ENCODE results near the gene GALNT8. TPM values are rescaled to one million over a fixed set of nuclear protein-coding genes. Genes with fewer than 3 reads are reported as not detected.

GALNT8 gene
- total and polyA plus RNA-seq, 2 experiments from 2014 or later: 3.8 to 7.7 TPM

DNA sequence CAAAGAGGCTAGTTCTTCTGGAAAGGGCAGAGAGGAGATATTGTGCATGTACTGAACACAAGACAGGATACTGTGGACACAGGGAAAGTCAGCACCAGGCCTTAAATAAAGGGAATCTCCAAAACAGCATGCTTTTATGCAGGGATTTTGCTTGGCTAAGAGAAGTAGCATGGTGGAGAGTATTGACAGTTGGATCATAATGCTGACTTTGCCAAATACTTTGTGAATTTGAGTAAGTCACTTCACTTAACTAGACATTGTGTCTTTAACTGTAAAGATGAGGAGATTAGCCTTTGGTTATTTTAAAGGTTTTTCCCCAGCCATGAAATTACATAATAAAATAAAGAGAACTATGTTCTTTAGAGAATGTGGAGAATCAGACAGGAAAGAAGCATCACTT, 24.5 kb downstream of the GALNT8 start (continued):
- TF ChIP-seq, protein P1, sequence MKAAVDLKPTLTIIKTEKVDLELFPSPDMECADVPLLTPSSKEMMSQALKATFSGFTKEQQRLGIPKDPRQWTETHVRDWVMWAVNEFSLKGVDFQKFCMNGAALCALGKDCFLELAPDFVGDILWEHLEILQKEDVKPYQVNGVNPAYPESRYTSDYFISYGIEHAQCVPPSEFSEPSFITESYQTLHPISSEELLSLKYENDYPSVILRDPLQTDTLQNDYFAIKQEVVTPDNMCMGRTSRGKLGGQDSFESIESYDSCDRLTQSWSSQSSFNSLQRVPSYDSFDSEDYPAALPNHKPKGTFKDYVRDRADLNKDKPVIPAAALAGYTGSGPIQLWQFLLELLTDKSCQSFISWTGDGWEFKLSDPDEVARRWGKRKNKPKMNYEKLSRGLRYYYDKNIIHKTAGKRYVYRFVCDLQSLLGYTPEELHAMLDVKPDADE (IDR thresholded peaks at IDR 0.05): no peak
- no peak for TF ChIP-seq NANOG (IDR thresholded peaks at IDR 0.05; ENCODE audit: borderline replicate concordance)
- TF ChIP-seq, protein P2, sequence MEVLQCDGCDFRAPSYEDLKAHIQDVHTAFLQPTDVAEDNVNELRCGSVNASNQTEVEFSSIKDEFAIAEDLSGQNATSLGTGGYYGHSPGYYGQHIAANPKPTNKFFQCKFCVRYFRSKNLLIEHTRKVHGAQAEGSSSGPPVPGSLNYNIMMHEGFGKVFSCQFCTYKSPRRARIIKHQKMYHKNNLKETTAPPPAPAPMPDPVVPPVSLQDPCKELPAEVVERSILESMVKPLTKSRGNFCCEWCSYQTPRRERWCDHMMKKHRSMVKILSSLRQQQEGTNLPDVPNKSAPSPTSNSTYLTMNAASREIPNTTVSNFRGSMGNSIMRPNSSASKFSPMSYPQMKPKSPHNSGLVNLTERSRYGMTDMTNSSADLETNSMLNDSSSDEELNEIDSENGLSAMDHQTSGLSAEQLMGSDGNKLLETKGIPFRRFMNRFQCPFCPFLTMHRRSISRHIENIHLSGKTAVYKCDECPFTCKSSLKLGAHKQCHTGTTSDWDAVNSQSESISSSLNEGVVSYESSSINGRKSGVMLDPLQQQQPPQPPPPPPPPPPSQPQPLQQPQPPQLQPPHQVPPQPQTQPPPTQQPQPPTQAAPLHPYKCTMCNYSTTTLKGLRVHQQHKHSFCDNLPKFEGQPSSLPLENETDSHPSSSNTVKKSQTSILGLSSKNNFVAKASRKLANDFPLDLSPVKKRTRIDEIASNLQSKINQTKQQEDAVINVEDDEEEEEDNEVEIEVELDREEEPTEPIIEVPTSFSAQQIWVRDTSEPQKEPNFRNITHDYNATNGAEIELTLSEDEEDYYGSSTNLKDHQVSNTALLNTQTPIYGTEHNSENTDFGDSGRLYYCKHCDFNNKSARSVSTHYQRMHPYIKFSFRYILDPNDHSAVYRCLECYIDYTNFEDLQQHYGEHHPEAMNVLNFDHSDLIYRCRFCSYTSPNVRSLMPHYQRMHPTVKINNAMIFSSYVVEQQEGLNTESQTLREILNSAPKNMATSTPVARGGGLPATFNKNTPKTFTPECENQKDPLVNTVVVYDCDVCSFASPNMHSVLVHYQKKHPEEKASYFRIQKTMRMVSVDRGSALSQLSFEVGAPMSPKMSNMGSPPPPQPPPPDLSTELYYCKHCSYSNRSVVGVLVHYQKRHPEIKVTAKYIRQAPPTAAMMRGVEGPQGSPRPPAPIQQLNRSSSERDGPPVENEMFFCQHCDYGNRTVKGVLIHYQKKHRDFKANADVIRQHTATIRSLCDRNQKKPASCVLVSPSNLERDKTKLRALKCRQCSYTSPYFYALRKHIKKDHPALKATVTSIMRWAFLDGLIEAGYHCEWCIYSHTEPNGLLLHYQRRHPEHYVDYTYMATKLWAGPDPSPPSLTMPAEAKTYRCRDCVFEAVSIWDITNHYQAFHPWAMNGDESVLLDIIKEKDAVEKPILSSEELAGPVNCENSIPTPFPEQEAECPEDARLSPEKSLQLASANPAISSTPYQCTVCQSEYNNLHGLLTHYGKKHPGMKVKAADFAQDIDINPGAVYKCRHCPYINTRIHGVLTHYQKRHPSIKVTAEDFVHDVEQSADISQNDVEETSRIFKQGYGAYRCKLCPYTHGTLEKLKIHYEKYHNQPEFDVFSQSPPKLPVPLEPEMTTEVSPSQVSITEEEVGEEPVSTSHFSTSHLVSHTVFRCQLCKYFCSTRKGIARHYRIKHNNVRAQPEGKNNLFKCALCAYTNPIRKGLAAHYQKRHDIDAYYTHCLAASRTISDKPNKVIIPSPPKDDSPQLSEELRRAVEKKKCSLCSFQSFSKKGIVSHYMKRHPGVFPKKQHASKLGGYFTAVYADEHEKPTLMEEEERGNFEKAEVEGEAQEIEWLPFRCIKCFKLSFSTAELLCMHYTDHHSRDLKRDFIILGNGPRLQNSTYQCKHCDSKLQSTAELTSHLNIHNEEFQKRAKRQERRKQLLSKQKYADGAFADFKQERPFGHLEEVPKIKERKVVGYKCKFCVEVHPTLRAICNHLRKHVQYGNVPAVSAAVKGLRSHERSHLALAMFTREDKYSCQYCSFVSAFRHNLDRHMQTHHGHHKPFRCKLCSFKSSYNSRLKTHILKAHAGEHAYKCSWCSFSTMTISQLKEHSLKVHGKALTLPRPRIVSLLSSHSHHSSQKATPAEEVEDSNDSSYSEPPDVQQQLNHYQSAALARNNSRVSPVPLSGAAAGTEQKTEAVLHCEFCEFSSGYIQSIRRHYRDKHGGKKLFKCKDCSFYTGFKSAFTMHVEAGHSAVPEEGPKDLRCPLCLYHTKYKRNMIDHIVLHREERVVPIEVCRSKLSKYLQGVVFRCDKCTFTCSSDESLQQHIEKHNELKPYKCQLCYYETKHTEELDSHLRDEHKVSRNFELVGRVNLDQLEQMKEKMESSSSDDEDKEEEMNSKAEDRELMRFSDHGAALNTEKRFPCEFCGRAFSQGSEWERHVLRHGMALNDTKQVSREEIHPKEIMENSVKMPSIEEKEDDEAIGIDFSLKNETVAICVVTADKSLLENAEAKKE (CRISPR knock-in tag; IDR thresholded peaks at IDR 0.05): no peak

DNA sequence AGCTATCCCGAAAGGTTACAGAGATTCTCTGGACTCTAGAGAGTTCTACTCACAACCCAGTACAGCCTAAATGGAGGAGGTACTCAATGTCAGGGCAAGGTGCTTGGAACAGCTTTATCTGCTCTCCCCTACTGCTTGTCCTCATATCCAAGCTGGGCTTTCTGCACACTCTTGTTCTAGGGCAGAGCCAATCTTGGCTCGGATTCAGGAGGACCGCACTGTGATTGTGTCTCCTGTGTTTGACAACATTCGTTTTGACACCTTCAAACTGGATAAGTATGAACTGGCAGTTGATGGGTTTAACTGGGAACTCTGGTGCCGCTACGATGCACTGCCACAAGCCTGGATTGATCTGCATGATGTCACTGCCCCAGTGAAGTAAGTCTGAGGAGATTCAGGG, 25.0 kb downstream of the GALNT8 start:
- Mint-ChIP-seq H3K36me3 (ENCODE audit: low read depth) (no peaks in the 10 kb centered on the region; the same call in 2 of the 3 replicates), H3K27ac (no peak overlapping the region), H3K4me1 (no peaks in the 10 kb centered on the region; the same call in 2 of the 3 replicates), H3K4me3 (no peak overlapping the region), H3K27me3 (ENCODE audit: insufficient read depth, low read depth, poor library complexity) (no peaks in the 10 kb centered on the region), H3K9me3 (no peaks in the 10 kb centered on the region)
- Histone ChIP-seq H3F3A (replicated peaks; ENCODE audit: low read depth) (no peaks in the 10 kb centered on the region), H3K4me1 (ENCODE audit: insufficient read depth) (no peaks in the 10 kb centered on the region), H3K79me2 (replicated peaks; ENCODE audit: insufficient read depth) (no peaks in the 10 kb centered on the region), H2AFZ (no peak overlapping the region), H3K4me3 (no peak overlapping the region), H3K9me2 (ENCODE audit: insufficient read depth) (no peaks in the 10 kb centered on the region), H3K27me3 (ENCODE audit: insufficient read depth) (no peaks in the 10 kb centered on the region), H3K4me2 (no peak overlapping the region), H3K27ac (ENCODE audit: low read depth) (no peak overlapping the region), H3K36me3 (ENCODE audit: insufficient read depth) (no peaks in the 10 kb centered on the region), H4K20me1 (replicated peaks; ENCODE audit: insufficient read depth) (no peaks in the 10 kb centered on the region)
- no peak for ATAC-seq
- no peak for DNase-seq (ENCODE audit: low spot score)
- no peak for TF ChIP-seq STAT1 (IDR thresholded peaks at IDR 0.05; ENCODE audit: unreplicated experiment)
- no peak for TF ChIP-seq JUNB (IDR thresholded peaks at IDR 0.05; ENCODE audit: unreplicated experiment)
- no peak for TF ChIP-seq ZNF331 (CRISPR knock-in tag; IDR thresholded peaks at IDR 0.05; ENCODE audit: low read depth)
- no peak for TF ChIP-seq ZNF114 (CRISPR knock-in tag; IDR thresholded peaks at IDR 0.05)
- no peak for TF ChIP-seq EZH2phosphoT487 (IDR thresholded peaks at IDR 0.05; ENCODE audit: unreplicated experiment)
- TF ChIP-seq, protein P2 (CRISPR knock-in tag; IDR thresholded peaks at IDR 0.05): no peak
